Ascending aorta (tissue), 2 donors: ENCODE results near the gene RAB3IP. TPM values are rescaled to one million over a fixed set of nuclear protein-coding genes. Genes with fewer than 3 reads are reported as not detected.
"Not testable (repeated sequence)": the region's sequence is repeated elsewhere in the genome, so short reads cannot be mapped to it uniquely, and the experiment has no call there.

Experiments
- DNase-seq, 2 donors: peaks; one replicate each; pipeline ENCODE4 v3.0.0-alpha.2; 2019; ENCODE audit warnings: low spot score in 2 of 2
- H3K27ac ChIP-seq, 2 donors: fragments of 200-600 bp; sonication (generic); one replicate each; pipeline ENCODE4 v1.5.1; 2016 to 2017; ENCODE audit warnings: mild to moderate bottlenecking in 1 of 2
- H3K27me3 ChIP-seq: fragments of 200-600 bp; sonication (generic); one replicate; pipeline ENCODE4 v1.5.1; 2017
- H3K36me3 ChIP-seq, 2 donors: fragments of 200-600 bp; sonication (generic); one replicate each; pipeline ENCODE4 v1.5.1; 2016
- H3K4me1 ChIP-seq, 2 donors: fragments of 200-600 bp; sonication (generic); one replicate each; pipeline ENCODE4 v1.5.1; 2016 to 2017; ENCODE audit warnings: mild to moderate bottlenecking in 1 of 2
- H3K4me3 ChIP-seq, 2 donors: fragments of 200-600 bp; sonication (generic); one replicate each; pipeline ENCODE4 v1.5.1; 2016 to 2017; ENCODE audit warnings: mild to moderate bottlenecking in 1 of 2
- H3K9me3 ChIP-seq, 2 donors: fragments of 200-600 bp; sonication (generic); one replicate each; pipeline ENCODE4 v1.5.1; 2016
- CTCF ChIP-seq, 3 experiments: fragments of 200-600 bp in 2 of 3; fragments of 450-650 bp in 1 of 3; sonication (generic) in 2 of 3; IDR thresholded peaks; one replicate each; pipeline ENCODE4 v1.5.1; 2016 to 2019; ENCODE audit warnings: antibody characterized with exemption in 3 of 3, mild to moderate bottlenecking in 1 of 3, moderate library complexity in 1 of 3
- intact Hi-C: fragments of 100-400 bp; cut with DNase I; formaldehyde crosslinking; loops from one replicate; pipeline ENCODE4 v1.15.1; 2023
- total RNA-seq: library from RNA; depleted of rRNA; stranded (reverse); fragments of >200 nt; gene quantifications from one replicate; pipeline ENCODE4 v1.1.0, GENCODE V29; 2016

The RAB3IP gene
- total RNA-seq, 1 donor from 2014 or later: 17.2 TPM

GRCh38 chr12:69844416-69844815, 105.8 kb downstream of the RAB3IP start:
- intact Hi-C loops: no loop called here
- no peak overlapping the region for H3K4me3 ChIP-seq
- no peak for TF ChIP-seq CTCF (IDR thresholded peaks at IDR 0.05)
- no peak for DNase-seq
- no peaks in the 10 kb centered on the region for H3K9me3 ChIP-seq
- H3K27ac ChIP-seq: no peak overlapping the region
- H3K36me3 ChIP-seq: no peaks in the 10 kb centered on the region
- H3K4me1 ChIP-seq: no peaks in the 10 kb centered on the region
- H3K27me3 ChIP-seq: no peaks in the 10 kb centered on the region

GRCh38 chr12:69844836-69845235, 106.2 kb downstream of the RAB3IP start:
- no peak for DNase-seq
- H3K4me3 ChIP-seq: no peak overlapping the region
- TF ChIP-seq CTCF (IDR thresholded peaks at IDR 0.05): no peak
- no peaks in the 10 kb centered on the region for H3K27me3 ChIP-seq
- no peaks in the 10 kb centered on the region for H3K4me1 ChIP-seq
- H3K27ac ChIP-seq: no peak overlapping the region
- no peaks in the 10 kb centered on the region for H3K9me3 ChIP-seq
- H3K36me3 ChIP-seq: no peaks in the 10 kb centered on the region
- intact Hi-C loops: no loop called here

GRCh38 chr12:69846976-69847375, 108.3 kb downstream of the RAB3IP start:
- no peak overlapping the region for H3K27ac ChIP-seq
- H3K36me3 ChIP-seq: no peaks in the 10 kb centered on the region
- intact Hi-C loops: no loop called here
- TF ChIP-seq CTCF (IDR thresholded peaks at IDR 0.05): no peak
- H3K9me3 ChIP-seq: no peaks in the 10 kb centered on the region
- no peak overlapping the region for H3K4me3 ChIP-seq
- no peaks in the 10 kb centered on the region for H3K4me1 ChIP-seq
- DNase-seq: no peak
- no peaks in the 10 kb centered on the region for H3K27me3 ChIP-seq

- intact Hi-C loops: no loop called here
- Histone ChIP-seq H3K9me3 (no peaks in the 10 kb centered on the region), H3K27me3 (no peaks in the 10 kb centered on the region), H3K27ac (no peak overlapping the region), H3K36me3 (no peaks in the 10 kb centered on the region), H3K4me1 (no peaks in the 10 kb centered on the region), H3K4me3 (no peak overlapping the region)
- DNase-seq: no peak
- TF ChIP-seq CTCF (IDR thresholded peaks at IDR 0.05): no peak
Observed at GRCh38 chr12:69851976-69852375, 113.3 kb downstream of the RAB3IP start.

GRCh38 chr12:69853176-69853961, 114.7 kb downstream of the RAB3IP start:
- H3K9me3 ChIP-seq, H3K4me3 ChIP-seq, H3K4me1 ChIP-seq, DNase-seq, intact Hi-C loops, H3K36me3 ChIP-seq, H3K27me3 ChIP-seq, H3K27ac ChIP-seq: not testable (repeated sequence)

GRCh38 chr12:69866698-69867097, 128.0 kb downstream of the RAB3IP start:
- no peak for DNase-seq
- TF ChIP-seq CTCF (IDR thresholded peaks at IDR 0.05): no peak
- no peaks in the 10 kb centered on the region for H3K27me3 ChIP-seq
- no peaks in the 10 kb centered on the region for H3K36me3 ChIP-seq
- H3K4me3 ChIP-seq: no peak overlapping the region
- H3K9me3 ChIP-seq: no peaks in the 10 kb centered on the region
- no peak overlapping the region for H3K27ac ChIP-seq
- intact Hi-C loops: no loop called here
- no peaks in the 10 kb centered on the region for H3K4me1 ChIP-seq
